HEK293 (cell line): ENCODE measurements around the gene HYKK.

Experiments used
- GFI1B ChIP-seq: fragments of 450-650 bp; formaldehyde crosslinking; IDR thresholded peaks from 2 replicates; pipeline ENCODE4 v1.5.1; 2016; ENCODE audit warnings: missing biosample characterization, missing genetic modification characterization
- PRDM4 ChIP-seq: fragments of 450-650 bp; formaldehyde crosslinking; IDR thresholded peaks from 2 replicates; pipeline ENCODE4 v1.5.1; 2017; ENCODE audit warnings: missing biosample characterization, missing genetic modification characterization
- SALL2 ChIP-seq: fragments of 450-650 bp; formaldehyde crosslinking; IDR thresholded peaks from 2 replicates; pipeline ENCODE4 v1.5.0; 2017; ENCODE audit warnings: missing biosample characterization, mild to moderate bottlenecking, missing genetic modification characterization, borderline replicate concordance
- SP7 ChIP-seq: fragments of 450-650 bp; formaldehyde crosslinking; IDR thresholded peaks from 2 replicates; pipeline ENCODE4 v1.5.1; 2016; ENCODE audit warnings: missing biosample characterization, missing genetic modification characterization
- YY1 ChIP-seq: fragments of 450-650 bp; formaldehyde crosslinking; IDR thresholded peaks from 2 replicates; pipeline ENCODE4 v1.5.1; 2018; ENCODE audit warnings: missing biosample characterization, missing genetic modification characterization
- ZBTB1 ChIP-seq: fragments of 450-650 bp; formaldehyde crosslinking; IDR thresholded peaks from 2 replicates; pipeline ENCODE4 v1.5.1; 2016; ENCODE audit warnings: missing biosample characterization, missing genetic modification characterization
- ZBTB11 ChIP-seq: fragments of 450-650 bp; formaldehyde crosslinking; conservative IDR thresholded peaks from 2 replicates; pipeline ENCODE4 v1.5.1; 2016; ENCODE audit warnings: low read depth, missing biosample characterization, missing genetic modification characterization
- ZBTB6 ChIP-seq: fragments of 450-650 bp; formaldehyde crosslinking; IDR thresholded peaks from 2 replicates; pipeline ENCODE4 v1.5.1; 2017; ENCODE audit warnings: missing biosample characterization, missing genetic modification characterization
- ZNF121 ChIP-seq: fragments of 450-650 bp; formaldehyde crosslinking; IDR thresholded peaks from 2 replicates; pipeline ENCODE4 v1.5.1; 2016; ENCODE audit warnings: missing biosample characterization, missing genetic modification characterization
- ZNF146 ChIP-seq: fragments of 450-650 bp; formaldehyde crosslinking; IDR thresholded peaks from 2 replicates; pipeline ENCODE4 v1.5.1; 2016; ENCODE audit warnings: missing biosample characterization, missing genetic modification characterization
- ZNF16 ChIP-seq: fragments of 450-650 bp; formaldehyde crosslinking; IDR thresholded peaks from 2 replicates; pipeline ENCODE4 v1.5.1; 2016; ENCODE audit warnings: low read depth, missing biosample characterization, missing genetic modification characterization
- ZNF169 ChIP-seq: fragments of 450-650 bp; formaldehyde crosslinking; IDR thresholded peaks from 2 replicates; pipeline ENCODE4 v1.5.1; 2016; ENCODE audit warnings: missing biosample characterization, missing genetic modification characterization
- ZNF19 ChIP-seq: fragments of 450-650 bp; formaldehyde crosslinking; IDR thresholded peaks from 2 replicates; pipeline ENCODE4; 2016; ENCODE audit warnings: missing biosample characterization, missing genetic modification characterization, low read depth
- ZNF202 ChIP-seq: fragments of 450-650 bp; formaldehyde crosslinking; IDR thresholded peaks from 2 replicates; pipeline ENCODE4 v1.5.1; 2016; ENCODE audit warnings: missing biosample characterization, missing genetic modification characterization, borderline replicate concordance
- ZNF221 ChIP-seq: fragments of 450-650 bp; formaldehyde crosslinking; IDR thresholded peaks from 2 replicates; pipeline ENCODE4 v1.5.1; 2017; ENCODE audit warnings: missing biosample characterization, missing genetic modification characterization, borderline replicate concordance
- ZNF24 ChIP-seq: fragments of 450-650 bp; formaldehyde crosslinking; IDR thresholded peaks from 2 replicates; pipeline ENCODE4 v1.5.1; 2016; ENCODE audit warnings: missing biosample characterization, missing genetic modification characterization
- ZNF266 ChIP-seq: fragments of 450-650 bp; formaldehyde crosslinking; IDR thresholded peaks from 2 replicates; pipeline ENCODE4 v1.5.1; 2016; ENCODE audit warnings: missing biosample characterization, missing genetic modification characterization, low read depth
- ZNF404 ChIP-seq: fragments of 450-650 bp; formaldehyde crosslinking; IDR thresholded peaks from 2 replicates; pipeline ENCODE4 v1.5.1; 2017; ENCODE audit warnings: missing biosample characterization, missing genetic modification characterization
- ZNF433 ChIP-seq: fragments of 450-650 bp; formaldehyde crosslinking; IDR thresholded peaks from 2 replicates; pipeline ENCODE4 v1.5.1; 2016; ENCODE audit warnings: missing biosample characterization, missing genetic modification characterization, low read depth
- ZNF518A ChIP-seq: fragments of 450-650 bp; formaldehyde crosslinking; conservative IDR thresholded peaks from 2 replicates; pipeline ENCODE4 v1.5.1; 2016; ENCODE audit warnings: low read depth, missing biosample characterization, missing genetic modification characterization
- ZNF544 ChIP-seq: fragments of 450-650 bp; formaldehyde crosslinking; IDR thresholded peaks from 2 replicates; pipeline ENCODE4 v1.5.0; 2017; ENCODE audit warnings: missing biosample characterization, missing genetic modification characterization
- ZNF549 ChIP-seq: fragments of 450-650 bp; IDR thresholded peaks from 2 replicates; pipeline ENCODE4 v1.5.1; 2018; ENCODE audit warnings: missing biosample characterization, missing genetic modification characterization, mild to moderate bottlenecking, inconsistent platforms, moderate library complexity
- ZNF571 ChIP-seq: fragments of 450-650 bp; formaldehyde crosslinking; IDR thresholded peaks from 2 replicates; pipeline ENCODE4 v1.5.0; 2017; ENCODE audit warnings: missing biosample characterization, missing genetic modification characterization
- ZNF580 ChIP-seq: fragments of 450-650 bp; formaldehyde crosslinking; IDR thresholded peaks from 2 replicates; pipeline ENCODE4 v1.5.1; 2016; ENCODE audit warnings: missing biosample characterization, missing genetic modification characterization
- ZNF623 ChIP-seq: fragments of 450-650 bp; formaldehyde crosslinking; IDR thresholded peaks from 2 replicates; pipeline ENCODE4 v1.5.1; 2016; ENCODE audit warnings: missing biosample characterization, missing genetic modification characterization
- ZNF654 ChIP-seq: fragments of 450-650 bp; formaldehyde crosslinking; IDR thresholded peaks from 2 replicates; pipeline ENCODE4 v1.5.1; 2016; ENCODE audit warnings: low read depth, missing biosample characterization, missing genetic modification characterization
- ZNF707 ChIP-seq: fragments of 450-650 bp; formaldehyde crosslinking; IDR thresholded peaks from 2 replicates; pipeline ENCODE4 v1.5.1; 2016; ENCODE audit warnings: missing biosample characterization, missing genetic modification characterization
- ZNF843 ChIP-seq: fragments of 450-650 bp; formaldehyde crosslinking; IDR thresholded peaks from 2 replicates; pipeline ENCODE4 v1.5.1; 2016; ENCODE audit warnings: missing biosample characterization, missing genetic modification characterization
- ZSCAN23 ChIP-seq: fragments of 450-650 bp; formaldehyde crosslinking; IDR thresholded peaks from 2 replicates; pipeline ENCODE4 v1.5.1; 2016; ENCODE audit warnings: missing biosample characterization, missing genetic modification characterization

Gene HYKK

GRCh38 chr15:78540141-78540870 is 32.9 kb downstream of the HYKK start, which contains the start of gene PSMA4 (continued):
- no peak for TF ChIP-seq SALL2 (tag by site-specific recombination)
- TF ChIP-seq ZNF654 (tag by site-specific recombination): no peak
- no peak for TF ChIP-seq ZNF266 (tag by site-specific recombination)
- no peak for TF ChIP-seq ZBTB6 (tag by site-specific recombination)
- TF ChIP-seq ZNF146: no peak
- peak; percentile 78; the same call in 1 of the 2 replicates for TF ChIP-seq YY1 (tag by site-specific recombination)
- no peak for TF ChIP-seq ZNF169 (tag by site-specific recombination)
- no peak for TF ChIP-seq ZNF544 (tag by site-specific recombination)
- TF ChIP-seq ZNF518A (tag by site-specific recombination): 0 out of 2 replicates have a peak, but pooled peaks have one; percentile 16
- TF ChIP-seq ZNF16 (tag by site-specific recombination): no peak
- no peak for TF ChIP-seq PRDM4 (tag by site-specific recombination)
- TF ChIP-seq ZNF549: no peak
- TF ChIP-seq GFI1B (tag by site-specific recombination): no peak
- TF ChIP-seq ZBTB1 (tag by site-specific recombination): no peak
- peak; percentile 57; the same call in 1 of the 2 replicates for TF ChIP-seq SP7 (tag by site-specific recombination)
- no peak; the same call in 1 of the 2 replicates for TF ChIP-seq ZNF843 (tag by site-specific recombination)
- peak; percentile 46 for TF ChIP-seq ZBTB11 (tag by site-specific recombination)
- no peak for TF ChIP-seq ZNF121 (tag by site-specific recombination)
- TF ChIP-seq ZNF571 (tag by site-specific recombination): no peak
- no peak for TF ChIP-seq ZNF433 (tag by site-specific recombination)
- TF ChIP-seq ZNF580 (tag by site-specific recombination): no peak
- no peak for TF ChIP-seq ZNF24 (tag by site-specific recombination)
- no peak for TF ChIP-seq ZNF221 (tag by site-specific recombination)
- no peak for TF ChIP-seq ZNF19 (tag by site-specific recombination)
- no peak for TF ChIP-seq ZSCAN23 (tag by site-specific recombination)
- TF ChIP-seq ZNF623 (tag by site-specific recombination): no peak
- TF ChIP-seq ZNF404: no peak
- no peak for TF ChIP-seq ZNF202 (tag by site-specific recombination)
- TF ChIP-seq ZNF707 (tag by site-specific recombination): no peak
